ENCODE data around the gene KCNG2.

GRCh38 chr18:79931475-79931874 is 133.7 kb downstream of the KCNG2 start:
- TF ChIP-seq EZH2 (IDR thresholded peaks at IDR 0.05; ENCODE audit: borderline replicate concordance, insufficient read depth, low read depth, low read length, poor library complexity, severe bottlenecking) = no peak
- TF ChIP-seq, protein P1, sequence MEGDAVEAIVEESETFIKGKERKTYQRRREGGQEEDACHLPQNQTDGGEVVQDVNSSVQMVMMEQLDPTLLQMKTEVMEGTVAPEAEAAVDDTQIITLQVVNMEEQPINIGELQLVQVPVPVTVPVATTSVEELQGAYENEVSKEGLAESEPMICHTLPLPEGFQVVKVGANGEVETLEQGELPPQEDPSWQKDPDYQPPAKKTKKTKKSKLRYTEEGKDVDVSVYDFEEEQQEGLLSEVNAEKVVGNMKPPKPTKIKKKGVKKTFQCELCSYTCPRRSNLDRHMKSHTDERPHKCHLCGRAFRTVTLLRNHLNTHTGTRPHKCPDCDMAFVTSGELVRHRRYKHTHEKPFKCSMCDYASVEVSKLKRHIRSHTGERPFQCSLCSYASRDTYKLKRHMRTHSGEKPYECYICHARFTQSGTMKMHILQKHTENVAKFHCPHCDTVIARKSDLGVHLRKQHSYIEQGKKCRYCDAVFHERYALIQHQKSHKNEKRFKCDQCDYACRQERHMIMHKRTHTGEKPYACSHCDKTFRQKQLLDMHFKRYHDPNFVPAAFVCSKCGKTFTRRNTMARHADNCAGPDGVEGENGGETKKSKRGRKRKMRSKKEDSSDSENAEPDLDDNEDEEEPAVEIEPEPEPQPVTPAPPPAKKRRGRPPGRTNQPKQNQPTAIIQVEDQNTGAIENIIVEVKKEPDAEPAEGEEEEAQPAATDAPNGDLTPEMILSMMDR (IDR thresholded peaks at IDR 0.05) = no peak
